Left ventricle myocardium superior (tissue), 1 donor: ENCODE data around the gene LYPD5. TPM values are rescaled to one million over a fixed set of nuclear protein-coding genes. Genes with fewer than 3 reads are reported as not detected.
"Not testable (repeated sequence)": the region's sequence is repeated elsewhere in the genome, so short reads cannot be mapped to it uniquely, and the experiment has no call there.

ENCODE experiments used
- ATAC-seq: fragments of 200-7000 bp; cut with Tn5 transposase; one replicate; pipeline ENCODE4 v1.9.1; 2020; ENCODE audit warnings: mild to moderate bottlenecking, moderate library complexity
- DNase-seq: peaks from one replicate; pipeline ENCODE4 v3.0.0-alpha.2; 2020
- intact Hi-C: fragments of 100-400 bp; cut with micrococcal nuclease; formaldehyde crosslinking; loops from one replicate; pipeline ENCODE4 v1.11.0; 2022
- long read RNA-seq: library from polyadenylated mRNA; unstranded; transcript quantifications from one replicate; pipeline ENCODE4 v2.0.0, GENCODE V29; 2021
- total RNA-seq: library from RNA; stranded (reverse); fragmentation: NEBNext Ultra II Directional; extraction: Animal tissue kit (Norgen Biotek cat#: 25700); gene quantifications from one replicate; pipeline ENCODE4 v1.2.1, GENCODE V29; 2021
- donor health status: DM: no; HTN: yes; CAD: no; lungs with severe emphysema.

The LYPD5 gene
- 0.89 TPM for total RNA-seq
- long read RNA-seq, partial matches to known transcripts: 0 of 2 reads
- long read RNA-seq, other reads (novel, unspliced or antisense): 1 of 2 reads

- ATAC-seq (no peak), DNase-seq (no peak)
- intact Hi-C loops: no loop called here
Observed at GRCh38 chr19:43802216-43802951, at the start of gene LYPD5. LYPD5 (minus strand) TSS chr19:43802447; CDS start chr19:43802380, 67 bp downstream.

DNA sequence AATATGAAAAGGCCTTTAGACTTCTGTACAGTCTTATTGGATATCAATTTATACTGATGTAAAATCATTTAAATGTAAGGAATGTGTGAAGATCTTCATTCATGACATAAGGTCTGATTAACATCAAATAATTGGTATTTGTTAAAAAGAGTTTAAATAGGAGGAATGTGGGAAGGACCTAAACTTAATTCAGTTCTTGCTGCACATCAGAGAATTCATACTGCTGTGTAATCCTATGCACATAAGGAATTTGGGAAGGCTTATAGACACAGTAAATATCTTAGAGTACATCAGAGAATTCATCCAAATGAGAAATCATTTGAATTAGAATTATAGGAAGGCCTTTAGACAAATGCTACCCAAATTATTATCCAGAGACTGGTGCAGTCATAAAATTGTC is 46.6 kb upstream of the LYPD5 start:
- intact Hi-C loops: no loop called here
- no peak for DNase-seq
- ATAC-seq: no peak

- intact Hi-C loops: no loop called here
- no peak for DNase-seq
- no peak for ATAC-seq
Observed at GRCh38 chr19:43847884-43848283, 45.6 kb upstream of the LYPD5 start.

GRCh38 chr19:43847246-43847645 is 45.0 kb upstream of the LYPD5 start:
- DNase-seq: no peak
- intact Hi-C loops: no loop called here
- no peak for ATAC-seq

GRCh38 chr19:43842007-43842406 is 39.8 kb upstream of the LYPD5 start:
- intact Hi-C loops: no loop called here
- DNase-seq (no peak), ATAC-seq (no peak)

GRCh38 chr19:43839139-43839538 is 36.9 kb upstream of the LYPD5 start:
- DNase-seq (no peak), ATAC-seq (no peak)
- intact Hi-C loops: no loop called here

GRCh38 chr19:43826787-43827754 is 24.8 kb upstream of the LYPD5 start, which contains the start of gene ZNF283:
ZNF283 (plus strand) TSS chr19:43827321; CDS start chr19:43833505, 6,184 bp downstream.
- peak; percentile 100 for ATAC-seq
- intact Hi-C loops: no loop called here
- DNase-seq: peak; percentile 93

DNA sequence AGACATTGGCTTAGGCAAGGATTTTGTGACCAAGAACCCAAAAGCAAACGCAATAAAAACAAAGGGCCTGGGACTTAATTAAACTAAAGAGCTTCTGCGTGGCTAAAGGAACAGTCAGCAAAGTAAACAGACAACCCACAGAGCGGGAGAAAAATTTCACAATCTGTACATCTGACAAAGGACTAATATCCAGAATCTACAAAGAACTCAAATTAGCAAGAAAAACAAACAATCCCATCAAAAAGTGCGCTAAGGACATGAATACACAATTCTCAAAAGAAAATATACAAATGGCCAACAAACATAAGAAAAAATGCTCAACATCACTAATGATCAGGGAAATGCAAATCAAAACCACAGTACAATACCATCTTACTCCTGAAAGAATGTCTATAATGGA is 22.3 kb upstream of the LYPD5 start:
- ATAC-seq, intact Hi-C loops, DNase-seq: not testable (repeated sequence)

DNA sequence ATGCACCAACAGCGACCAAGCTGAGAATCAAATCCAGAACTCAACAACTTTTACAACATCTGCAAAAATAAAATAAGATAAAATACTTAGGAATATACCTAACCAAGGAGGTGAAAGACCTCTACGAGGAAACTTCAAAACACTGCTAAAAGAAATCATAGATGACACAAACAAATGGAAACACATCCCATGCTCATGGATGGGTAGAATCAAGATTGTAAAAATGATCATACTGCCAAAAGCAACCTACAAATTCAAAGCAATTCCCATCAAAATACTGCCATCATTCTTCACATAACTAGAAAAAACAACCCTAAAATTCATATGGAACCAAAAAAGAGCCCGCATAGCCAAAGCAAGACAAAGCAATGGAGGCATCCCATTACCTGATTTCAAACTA is 21.6 kb upstream of the LYPD5 start:
- intact Hi-C loops, ATAC-seq, DNase-seq: not testable (repeated sequence)

DNA sequence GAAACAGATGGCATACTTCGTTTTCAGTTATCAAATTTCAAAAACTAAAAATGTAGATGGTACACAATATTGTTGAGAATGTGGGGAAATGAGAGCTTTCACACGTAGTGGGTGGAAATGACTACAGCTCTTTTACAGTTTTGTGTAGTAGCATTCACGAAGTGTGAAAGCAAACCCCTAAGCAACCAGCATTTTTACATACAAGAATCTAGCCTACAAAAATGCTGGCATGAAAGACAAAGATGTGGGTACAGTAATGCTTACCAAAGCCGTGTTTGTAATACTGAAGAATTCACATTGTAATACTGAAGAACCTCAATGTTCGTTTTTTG is 18.6 kb upstream of the LYPD5 start:
- no peak for DNase-seq
- no peak for ATAC-seq
- intact Hi-C loops: no loop called here

DNA sequence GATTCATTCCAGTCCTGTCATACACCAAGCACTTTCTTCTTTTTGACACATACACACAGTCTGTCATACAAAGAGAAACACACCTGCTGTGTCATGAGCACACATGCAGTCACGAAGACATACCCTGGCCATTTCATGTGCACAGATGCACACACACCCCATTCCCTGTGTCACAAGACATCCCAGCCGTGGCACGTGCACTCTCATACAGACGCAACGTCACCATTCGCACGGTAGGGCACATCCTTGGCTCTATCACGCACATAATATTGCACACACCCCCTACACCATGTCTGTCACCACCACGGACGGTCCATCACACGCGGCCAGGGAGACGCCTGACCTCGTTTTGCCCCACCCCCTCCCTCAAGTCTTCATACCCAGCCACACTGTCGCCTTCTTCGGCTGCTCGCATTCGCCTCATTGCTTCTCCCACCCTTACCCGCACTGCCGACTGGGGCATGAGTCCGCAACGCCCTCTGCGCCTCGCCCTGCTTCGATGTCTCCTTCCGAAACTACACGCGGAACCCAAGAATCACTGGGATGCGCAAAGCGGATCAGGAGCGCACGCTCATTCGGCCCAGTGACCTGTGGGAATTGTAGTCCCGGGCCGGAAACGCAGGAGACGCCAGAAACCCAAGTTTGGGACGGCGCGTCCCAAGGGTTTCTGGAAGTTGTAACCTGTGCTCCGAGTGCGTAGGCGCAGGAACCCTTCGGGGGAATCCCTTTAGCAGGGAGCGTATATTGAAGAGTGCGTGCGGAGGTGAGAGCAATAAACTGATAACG is 18.0 kb upstream of the LYPD5 start:
- ATAC-seq (peak; percentile 90), DNase-seq (peak; percentile 71)
- intact Hi-C loops: no loop called here

DNA sequence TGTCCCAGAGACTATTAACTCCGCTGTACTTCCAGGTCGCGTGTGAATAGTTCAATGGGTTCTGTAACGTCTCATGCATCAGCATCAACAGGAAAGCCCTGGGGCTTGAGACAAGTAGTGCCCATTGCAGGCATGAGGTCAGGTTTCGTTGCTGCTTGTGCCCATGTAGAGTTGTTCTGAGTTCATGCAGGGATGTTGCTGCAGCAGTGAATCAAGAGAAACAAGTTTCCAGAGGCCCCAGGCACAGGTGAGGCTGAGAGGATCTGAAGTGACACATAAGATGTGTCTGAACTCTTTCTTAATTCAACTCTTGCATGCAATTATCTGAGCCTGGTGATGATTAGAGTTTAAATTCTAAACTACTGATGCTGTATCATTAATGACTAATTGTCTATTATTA is 16.3 kb upstream of the LYPD5 start:
- intact Hi-C loops: no loop called here
- no peak for ATAC-seq
- DNase-seq: no peak

DNA sequence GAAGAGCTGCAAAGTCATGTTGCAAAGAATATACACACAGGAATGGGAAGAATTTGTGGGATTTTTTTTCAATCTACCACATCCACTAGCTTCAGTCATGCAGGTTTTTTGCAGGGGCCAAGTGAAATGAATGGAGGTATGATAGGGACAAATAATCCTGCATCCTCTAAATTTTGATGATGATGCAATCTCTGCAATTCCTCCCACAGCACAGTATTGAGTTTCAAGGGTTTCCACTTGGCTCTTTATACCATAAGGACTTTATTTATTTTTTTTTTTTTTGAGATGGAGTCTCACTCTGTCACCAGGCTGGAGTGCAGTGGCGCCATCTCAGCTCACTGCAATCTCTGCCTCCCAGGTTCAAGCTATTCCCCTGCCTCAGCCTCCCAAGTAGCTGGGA is 15.2 kb upstream of the LYPD5 start:
- DNase-seq, intact Hi-C loops, ATAC-seq: not testable (repeated sequence)

DNA sequence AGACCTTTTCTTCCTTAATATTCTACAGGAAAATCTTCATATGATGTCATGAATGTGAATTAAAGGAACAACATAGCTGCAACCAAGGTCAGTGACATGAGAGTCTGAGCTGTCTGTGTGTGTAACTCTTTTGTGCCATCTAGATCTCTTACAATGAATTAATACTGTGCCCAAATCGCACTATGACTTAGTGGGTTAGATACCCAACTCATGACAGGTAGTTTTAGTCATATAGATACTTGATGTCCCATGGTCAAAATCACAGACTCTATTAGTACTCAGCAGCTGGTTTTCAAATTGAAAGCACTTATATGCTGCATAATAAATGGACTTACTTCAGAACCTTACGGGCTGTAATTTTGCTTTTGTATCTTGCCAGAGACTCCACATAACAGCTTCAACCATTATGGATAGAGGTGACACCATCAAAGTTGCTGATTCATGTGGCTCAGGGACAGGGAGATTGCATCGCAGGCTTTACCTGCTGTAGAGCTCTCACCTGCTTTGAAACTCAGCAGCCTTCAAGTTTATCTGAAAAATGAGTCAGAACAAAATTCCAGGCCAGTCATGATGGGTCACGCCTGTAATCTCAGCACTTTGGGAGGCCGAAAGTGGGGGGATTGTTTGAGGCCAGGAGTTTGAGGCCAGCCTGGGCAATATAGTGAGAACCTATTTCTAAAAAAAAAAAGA is 12.6 kb upstream of the LYPD5 start:
- DNase-seq (no peak), ATAC-seq (no peak)
- intact Hi-C loops: no loop called here

DNA sequence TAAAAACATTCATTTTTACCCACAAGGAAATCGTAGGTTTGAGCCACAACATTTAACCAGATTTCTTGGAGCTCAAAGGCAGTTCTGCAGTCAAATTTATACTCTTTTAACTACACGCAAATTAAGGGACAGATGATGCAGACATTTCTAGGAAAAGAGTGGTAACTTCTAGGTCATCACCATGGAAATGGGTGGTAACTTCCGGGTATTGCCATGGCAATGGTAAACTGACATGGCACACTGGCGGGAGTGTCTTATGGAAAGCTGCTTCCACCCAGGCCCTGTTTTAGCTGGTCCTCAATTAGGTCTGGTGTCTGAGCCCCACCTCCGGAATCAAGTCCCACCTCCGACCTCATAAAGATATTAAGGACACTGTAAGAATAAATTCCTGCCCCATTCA is 10.4 kb upstream of the LYPD5 start:
- ATAC-seq: no peak
- intact Hi-C loops: no loop called here

GRCh38 chr19:43812259-43812658 is 10.0 kb upstream of the LYPD5 start:
- DNase-seq (no peak), ATAC-seq (no peak)
- intact Hi-C loops: no loop called here

More for the DNA sequence above, 10.4 kb upstream of the LYPD5 start:
- no peak for DNase-seq

GRCh38 chr19:43811837-43812236 is 9.6 kb upstream of the LYPD5 start:
- DNase-seq (no peak), ATAC-seq (no peak)
- intact Hi-C loops: no loop called here

GRCh38 chr19:43809762-43810696 is 7.8 kb upstream of the LYPD5 start:
- DNase-seq (no peak), ATAC-seq (no peak)
- intact Hi-C loops: no loop called here
